Neuron (in vitro differentiated cells): Measurements from ENCODE around the gene RNF13.
"Not testable (repeated sequence)": the region's sequence is repeated elsewhere in the genome, so short reads cannot be mapped to it uniquely, and the experiment has no call there.

Experiments
- H2AFZ ChIP-seq: one replicate; pipeline ENCODE4 v1.6.1; 2013; ENCODE audit warnings: low read depth, mild to moderate bottlenecking, inconsistent platforms, low read length, moderate library complexity
- H3K27me3 ChIP-seq: one replicate; pipeline ENCODE4 v1.6.1; 2013; ENCODE audit warnings: low read length; ENCODE audit not compliant: insufficient read depth
- H3K36me3 ChIP-seq: one replicate; pipeline ENCODE4 v1.6.1; 2013; ENCODE audit warnings: low read length; ENCODE audit not compliant: insufficient read depth
- H3K4me1 ChIP-seq: one replicate; pipeline ENCODE4 v1.6.1; 2013; ENCODE audit warnings: low read length; ENCODE audit not compliant: insufficient read depth
- H3K4me3 ChIP-seq: 2 replicates; pipeline ENCODE4 v1.5.1; 2013; ENCODE audit warnings: mild to moderate bottlenecking, low read length, moderate library complexity
- H3K9me3 ChIP-seq: one replicate; pipeline ENCODE4 v1.6.1; 2013; ENCODE audit warnings: low read length

The RNF13 gene

DNA sequence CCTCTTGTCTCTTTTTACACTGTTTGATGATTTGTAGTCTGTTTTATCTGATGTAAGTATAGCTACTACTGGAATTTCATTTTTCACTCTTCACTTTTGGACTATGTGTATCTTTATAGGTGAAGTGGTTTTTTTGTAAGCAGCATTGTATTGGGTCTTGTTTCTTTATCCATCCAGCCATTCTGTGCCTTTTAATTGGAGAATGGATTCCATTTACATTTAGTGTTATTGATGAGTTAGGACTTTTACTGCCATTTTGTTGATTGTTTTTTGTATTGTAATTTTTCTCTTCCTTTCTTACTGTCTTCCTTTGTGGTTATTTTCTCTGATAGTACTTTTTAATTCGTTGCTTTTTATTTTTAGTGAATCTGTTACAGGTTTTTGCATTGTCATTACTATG lies 54.5 kb downstream of the RNF13 start:
- Histone ChIP-seq H3K9me3 (peaks cover 2% of the 10 kb centered on the region), H2AFZ (no peak overlapping the region), H3K27me3 (no peaks in the 10 kb centered on the region), H3K4me3 (no peak overlapping the region), H3K4me1 (no peaks in the 10 kb centered on the region), H3K36me3 (peaks cover 4% of the 10 kb centered on the region)

DNA sequence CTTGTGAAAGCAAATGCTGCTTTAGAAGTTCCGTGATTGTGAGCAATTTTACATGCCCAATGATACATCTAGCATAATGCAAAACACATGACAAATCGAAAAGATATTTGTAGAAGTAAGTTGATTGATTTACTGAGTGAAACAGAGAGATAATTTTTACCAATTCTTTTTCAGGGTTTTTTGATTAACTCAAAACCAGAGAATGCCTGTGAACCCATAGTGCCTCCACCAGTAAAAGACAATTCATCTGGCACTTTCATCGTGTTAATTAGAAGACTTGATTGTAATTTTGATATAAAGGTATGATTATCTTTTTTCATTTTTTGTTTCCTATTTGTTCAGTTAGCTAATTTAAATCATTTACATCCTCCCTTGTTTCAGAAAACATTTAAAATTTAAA lies 58.8 kb downstream of the RNF13 start:
- H3K4me1 ChIP-seq, result no peaks in the 10 kb centered on the region
- no peak overlapping the region for H2AFZ ChIP-seq
- H3K27me3 ChIP-seq, result no peaks in the 10 kb centered on the region
- H3K9me3 ChIP-seq, result no peaks in the 10 kb centered on the region
- no peak overlapping the region for H3K4me3 ChIP-seq
- peaks cover 5% of the 10 kb centered on the region for H3K36me3 ChIP-seq

DNA sequence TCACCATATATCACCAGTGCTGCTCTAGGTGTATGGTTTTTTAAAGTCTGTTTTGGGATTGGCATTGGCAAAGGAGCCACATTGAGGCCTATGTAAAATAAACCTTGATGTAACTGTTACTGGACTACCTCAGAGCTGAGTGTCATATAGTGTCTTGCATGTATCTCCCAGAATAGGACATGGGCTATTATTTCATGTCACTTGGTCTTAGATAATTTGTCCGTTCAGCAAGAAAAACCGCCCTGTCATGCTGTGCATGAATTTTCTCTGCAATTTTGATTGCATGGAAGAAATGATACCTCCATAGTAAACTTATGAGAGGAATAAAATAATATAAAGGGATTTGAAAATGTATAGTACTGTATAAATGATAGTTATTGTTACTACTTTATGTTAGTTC lies 59.6 kb downstream of the RNF13 start:
- Histone ChIP-seq H3K4me1 (no peaks in the 10 kb centered on the region), H3K4me3 (no peak overlapping the region), H3K27me3 (no peaks in the 10 kb centered on the region), H3K9me3 (no peaks in the 10 kb centered on the region), H2AFZ (no peak overlapping the region), H3K36me3 (peaks cover 5% of the 10 kb centered on the region)

DNA sequence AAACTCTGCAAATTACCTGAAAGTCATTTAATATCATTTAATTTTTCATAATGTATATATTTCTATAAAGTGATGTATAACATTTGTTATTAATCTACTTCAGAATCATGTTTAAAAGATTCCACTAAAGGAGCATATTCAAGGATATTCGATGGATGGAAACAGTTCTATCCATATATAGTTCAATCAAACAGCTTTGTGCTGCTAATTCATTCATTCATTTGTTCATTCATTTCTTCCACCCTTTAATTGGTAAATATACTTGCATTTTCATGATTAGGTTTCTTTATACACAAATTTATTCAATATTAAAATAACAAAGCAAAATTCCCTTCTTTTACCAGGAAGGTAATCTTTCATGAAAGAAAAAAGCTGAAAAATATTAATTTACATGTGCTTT lies 64.7 kb downstream of the RNF13 start:
- Histone ChIP-seq H3K4me1 (no peaks in the 10 kb centered on the region), H3K4me3 (no peak overlapping the region), H3K27me3 (no peaks in the 10 kb centered on the region), H2AFZ (no peak overlapping the region), H3K9me3 (no peaks in the 10 kb centered on the region), H3K36me3 (no peaks in the 10 kb centered on the region)

DNA sequence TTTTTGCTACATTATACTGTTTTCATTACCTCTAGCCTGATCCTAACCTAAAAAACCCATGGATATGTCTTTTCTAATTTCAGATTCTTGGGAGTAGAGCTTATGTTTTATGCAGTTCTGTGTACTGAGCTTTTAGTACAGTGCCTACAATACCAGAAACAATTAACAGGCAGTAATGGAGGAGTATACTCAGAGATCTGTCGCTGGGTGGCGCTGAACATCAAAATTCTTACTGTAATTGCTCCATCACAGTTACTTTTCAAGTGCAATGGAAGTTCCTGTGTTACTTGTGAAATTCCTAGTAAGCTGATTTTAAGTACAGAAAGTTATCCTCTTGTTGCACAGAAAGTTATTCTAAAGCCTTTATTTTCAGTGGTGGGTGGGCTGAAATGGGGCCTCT lies 66.9 kb downstream of the RNF13 start:
- Histone ChIP-seq H3K36me3 (no peaks in the 10 kb centered on the region), H2AFZ (no peak overlapping the region), H3K27me3 (no peaks in the 10 kb centered on the region), H3K4me3 (no peak overlapping the region), H3K9me3 (peaks cover 4% of the 10 kb centered on the region), H3K4me1 (no peaks in the 10 kb centered on the region)

DNA sequence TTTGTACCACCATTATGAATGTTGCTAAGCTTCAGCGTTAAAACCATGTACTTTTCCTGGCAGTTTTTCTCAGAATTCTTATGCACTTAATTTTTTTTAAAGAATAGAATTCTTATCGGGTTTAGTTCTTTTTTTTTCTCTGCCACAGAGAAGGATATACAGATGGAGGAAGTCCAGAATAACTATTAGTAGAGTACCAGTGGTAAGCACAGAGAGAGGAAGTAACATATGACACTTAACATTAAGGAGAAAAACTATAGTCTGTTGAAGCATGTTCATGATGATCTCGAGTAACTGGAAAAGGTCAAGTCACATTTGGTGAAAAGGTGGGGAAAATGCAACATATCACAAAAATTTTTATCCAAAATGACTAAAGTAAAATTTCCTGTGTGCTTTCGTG lies 68.9 kb downstream of the RNF13 start:
- Histone ChIP-seq H3K4me3 (no peak overlapping the region), H3K9me3 (peaks cover 4% of the 10 kb centered on the region), H3K27me3 (no peaks in the 10 kb centered on the region), H3K36me3 (no peaks in the 10 kb centered on the region), H3K4me1 (no peaks in the 10 kb centered on the region), H2AFZ (no peak overlapping the region)

DNA sequence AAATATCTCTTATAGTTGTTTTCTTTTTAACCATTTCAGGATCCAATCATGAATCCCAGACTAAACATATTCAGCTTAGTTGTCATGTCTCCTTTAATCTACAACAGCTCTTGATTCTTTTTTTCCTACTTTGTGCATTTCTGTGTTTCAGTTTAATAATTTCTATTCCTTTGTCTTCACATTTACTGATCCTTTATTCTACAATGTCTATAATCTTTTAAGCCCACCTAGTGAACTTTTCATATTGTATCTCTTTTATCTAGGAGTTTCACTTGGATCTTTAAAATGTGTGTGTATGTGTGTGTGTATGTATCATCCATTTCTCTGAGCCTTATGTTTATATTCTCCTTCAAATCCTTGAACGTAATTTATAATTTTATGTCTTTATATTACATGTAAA lies 70.1 kb downstream of the RNF13 start:
- no peaks in the 10 kb centered on the region for H3K27me3 ChIP-seq
- peaks cover 4% of the 10 kb centered on the region for H3K9me3 ChIP-seq
- peaks cover 2% of the 10 kb centered on the region for H3K36me3 ChIP-seq
- H2AFZ ChIP-seq, result no peak overlapping the region
- H3K4me3 ChIP-seq, result no peak overlapping the region
- H3K4me1 ChIP-seq, result no peaks in the 10 kb centered on the region

DNA sequence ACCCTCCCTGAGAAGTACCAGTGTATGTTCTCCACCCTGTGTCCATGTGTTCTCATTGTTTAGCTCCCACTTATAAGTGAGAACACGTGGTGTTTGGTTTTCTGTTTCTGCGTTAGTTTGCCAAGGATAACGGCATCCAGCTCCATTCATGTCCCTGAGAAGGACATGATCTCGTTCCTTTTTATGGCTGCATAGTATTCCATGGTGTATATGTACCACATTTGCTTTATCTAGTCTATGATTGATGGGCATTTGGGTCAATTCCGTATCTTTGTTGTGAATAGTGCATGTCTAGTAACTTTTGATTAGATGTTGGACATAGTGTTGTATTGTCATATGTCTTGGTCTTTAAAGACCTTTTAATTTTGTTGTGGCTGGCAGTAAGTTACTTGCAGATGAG lies 70.8 kb downstream of the RNF13 start:
- not testable (repeated sequence) for H2AFZ ChIP-seq, H3K4me3 ChIP-seq, H3K4me1 ChIP-seq, H3K9me3 ChIP-seq, H3K36me3 ChIP-seq, H3K27me3 ChIP-seq

DNA sequence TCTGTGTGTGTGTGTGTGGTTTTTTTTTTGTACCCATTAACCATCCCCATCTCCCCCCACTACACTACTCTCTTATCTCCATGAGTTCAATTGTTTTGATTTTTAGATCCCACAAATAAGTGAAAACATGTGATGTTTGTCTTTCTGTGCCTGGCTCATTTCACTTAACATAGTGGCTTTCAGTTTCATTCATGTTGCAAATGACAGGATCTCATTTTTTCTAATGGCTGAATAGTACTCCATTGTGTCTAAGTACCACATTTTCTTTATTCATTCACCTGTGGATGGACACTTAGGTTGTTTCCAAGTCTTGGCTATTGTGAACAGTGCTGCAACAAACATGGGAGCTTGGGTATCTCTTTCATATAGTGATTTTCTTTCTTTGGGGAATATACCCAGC lies 71.8 kb downstream of the RNF13 start:
- H3K4me3 ChIP-seq, H3K27me3 ChIP-seq, H2AFZ ChIP-seq, H3K4me1 ChIP-seq, H3K36me3 ChIP-seq, H3K9me3 ChIP-seq: not testable (repeated sequence)

DNA sequence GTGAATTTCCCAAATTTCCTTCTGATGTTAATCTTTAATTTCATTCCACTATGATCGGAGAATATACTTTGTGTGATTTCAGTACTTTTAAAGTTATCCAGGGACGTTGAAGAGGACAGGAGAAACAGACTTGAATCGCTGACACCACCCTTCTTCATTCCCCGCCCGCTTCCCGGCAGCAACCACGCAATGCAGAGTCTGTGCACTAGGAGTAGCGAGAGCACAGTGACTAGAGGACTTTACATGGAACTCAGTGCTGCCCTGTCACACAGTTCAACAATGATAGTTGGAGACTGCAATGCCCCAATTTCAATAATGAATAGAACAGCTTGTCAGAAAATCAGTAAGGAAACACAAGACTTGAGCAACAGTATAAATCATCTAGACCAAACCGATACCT lies 73.9 kb downstream of the RNF13 start:
- Histone ChIP-seq H3K4me3 (no peak overlapping the region), H3K27me3 (no peaks in the 10 kb centered on the region), H3K36me3 (peaks cover 2% of the 10 kb centered on the region), H3K9me3 (peaks cover 4% of the 10 kb centered on the region), H2AFZ (no peak overlapping the region), H3K4me1 (no peaks in the 10 kb centered on the region)

DNA sequence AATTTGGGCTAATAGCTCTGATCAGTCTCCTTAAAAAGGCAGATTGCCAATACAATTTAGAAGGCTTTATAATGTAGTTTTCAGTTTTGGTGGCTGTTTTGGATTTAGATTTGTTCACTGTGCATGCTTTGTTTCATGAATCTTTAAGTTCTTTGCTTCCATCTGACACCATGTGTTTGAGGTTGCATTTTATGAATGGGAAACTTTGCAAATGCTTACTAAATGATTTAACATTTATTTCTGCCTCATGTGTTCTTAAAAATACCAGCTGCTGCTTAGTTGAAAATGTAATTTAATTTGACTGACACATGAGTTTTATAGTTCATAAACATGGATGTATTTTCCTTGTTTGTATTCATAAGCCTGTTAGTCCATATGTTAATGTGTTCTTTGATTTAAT lies 78.6 kb downstream of the RNF13 start:
- no peaks in the 10 kb centered on the region for H3K9me3 ChIP-seq
- no peak overlapping the region for H2AFZ ChIP-seq
- H3K4me3 ChIP-seq, result no peak overlapping the region
- no peaks in the 10 kb centered on the region for H3K27me3 ChIP-seq
- H3K4me1 ChIP-seq, result peaks cover 4% of the 10 kb centered on the region
- H3K36me3 ChIP-seq, result peaks cover 2% of the 10 kb centered on the region

DNA sequence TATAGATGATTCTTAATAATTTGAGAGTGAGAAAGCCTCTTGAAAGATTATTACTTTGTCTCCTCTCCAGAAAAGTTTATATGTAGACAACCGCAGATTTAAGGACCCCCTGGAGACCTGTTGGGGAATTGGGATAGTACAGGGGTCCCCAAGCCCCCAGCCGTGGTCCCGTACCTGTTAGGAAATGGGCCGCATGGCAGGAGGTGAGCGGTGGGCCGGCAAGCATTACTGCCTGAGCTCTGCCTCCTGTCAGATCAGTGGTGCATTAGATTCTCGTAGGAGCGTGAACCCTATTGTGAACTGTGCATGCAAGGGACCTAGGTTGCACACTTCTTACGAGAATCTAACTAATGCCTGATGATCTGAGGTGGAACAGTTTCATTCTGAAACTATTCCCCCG lies 79.4 kb downstream of the RNF13 start:
- no peaks in the 10 kb centered on the region for H3K9me3 ChIP-seq
- H2AFZ ChIP-seq, result no peak overlapping the region
- no peak overlapping the region for H3K4me3 ChIP-seq
- no peaks in the 10 kb centered on the region for H3K27me3 ChIP-seq
- peaks cover 4% of the 10 kb centered on the region for H3K4me1 ChIP-seq
- H3K36me3 ChIP-seq, result peaks cover 3% of the 10 kb centered on the region

DNA sequence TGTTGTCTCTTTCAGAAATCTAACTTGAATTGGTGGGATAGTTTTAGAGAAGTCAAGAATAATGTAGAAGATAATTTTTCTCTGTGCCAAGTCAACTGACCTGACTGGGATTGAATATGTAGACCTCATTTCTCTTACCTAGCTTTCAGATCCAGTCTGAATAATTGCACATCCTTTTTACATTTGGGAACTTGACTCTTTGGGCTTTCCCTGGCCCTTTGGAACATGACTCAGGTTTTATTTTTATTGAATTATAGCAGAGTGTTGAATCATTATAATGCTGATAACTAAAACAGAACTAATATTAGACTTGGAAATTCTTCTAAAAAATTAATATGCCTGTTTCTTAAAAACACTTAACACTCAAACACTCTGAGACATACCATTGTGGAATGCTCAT lies 81.2 kb downstream of the RNF13 start:
- Histone ChIP-seq H3K4me1 (peaks cover 4% of the 10 kb centered on the region), H3K27me3 (no peaks in the 10 kb centered on the region), H3K9me3 (no peaks in the 10 kb centered on the region), H3K4me3 (no peak overlapping the region), H2AFZ (no peak overlapping the region), H3K36me3 (peaks cover 3% of the 10 kb centered on the region)

DNA sequence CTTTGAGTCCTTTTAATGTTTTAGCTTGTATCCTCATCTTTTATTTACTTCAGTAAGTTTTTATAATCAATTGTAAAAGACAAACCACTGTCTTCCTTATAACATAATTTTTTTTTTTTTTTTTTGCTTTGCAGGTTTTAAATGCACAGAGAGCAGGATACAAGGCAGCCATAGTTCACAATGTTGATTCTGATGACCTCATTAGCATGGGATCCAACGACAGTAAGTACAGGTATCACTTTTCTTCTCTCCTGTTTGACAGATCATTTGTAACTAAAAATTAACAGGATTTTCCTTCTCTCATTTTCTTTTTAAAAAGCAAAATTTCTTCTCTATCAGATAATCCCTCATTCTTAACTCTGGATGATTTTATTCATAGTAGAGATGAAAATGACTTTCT lies 82.3 kb downstream of the RNF13 start:
- no peak overlapping the region for H3K4me3 ChIP-seq

More for the DNA sequence above, 82.3 kb downstream of the RNF13 start:
- Histone ChIP-seq H3K9me3 (no peaks in the 10 kb centered on the region), H2AFZ (no peak overlapping the region), H3K36me3 (peaks cover 3% of the 10 kb centered on the region), H3K4me1 (peaks cover 4% of the 10 kb centered on the region), H3K27me3 (no peaks in the 10 kb centered on the region)
